ENCODE results near the gene PRR7.

PRR7 gene

DNA sequence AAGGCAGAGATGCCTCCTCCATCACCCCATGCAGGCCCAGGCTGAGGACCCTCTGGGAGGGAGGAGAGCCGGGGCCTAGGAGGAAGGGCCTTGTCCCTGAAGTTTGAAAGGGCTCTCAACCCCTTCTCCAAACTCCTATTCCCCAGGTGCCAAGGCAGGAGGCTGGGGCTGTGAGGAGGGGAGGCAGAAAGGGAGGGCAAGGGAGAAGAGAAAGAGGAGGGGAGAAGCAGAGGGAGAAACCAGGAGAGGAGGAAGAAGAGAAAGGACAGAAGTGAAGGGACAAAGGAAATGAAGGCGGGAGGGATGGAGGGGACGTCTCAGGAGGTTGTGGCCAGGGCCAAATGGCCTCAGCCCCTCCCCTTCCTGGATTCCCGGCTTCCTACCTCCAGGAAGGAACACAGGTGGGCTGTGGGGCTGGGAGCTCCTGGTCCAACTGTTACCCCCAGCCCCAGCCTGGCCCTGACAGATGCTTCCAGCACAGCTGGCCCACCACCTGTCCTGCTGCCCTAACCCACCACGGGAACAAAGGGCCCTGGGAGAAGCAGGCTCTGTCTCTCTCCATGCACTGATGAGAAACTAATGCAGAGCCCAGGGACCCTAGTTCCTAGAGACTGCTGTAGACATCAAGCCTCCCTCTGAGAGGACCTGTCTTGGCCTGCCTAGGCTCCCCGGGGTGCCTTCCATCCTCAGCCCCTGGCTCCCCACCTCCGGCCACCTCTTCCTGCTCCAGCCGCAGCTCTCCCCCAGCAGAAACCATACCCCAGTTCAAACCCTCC is 23.3 kb downstream of the PRR7 start:
- DNase-seq (ENCODE audit: low read depth) = no peak

DNA sequence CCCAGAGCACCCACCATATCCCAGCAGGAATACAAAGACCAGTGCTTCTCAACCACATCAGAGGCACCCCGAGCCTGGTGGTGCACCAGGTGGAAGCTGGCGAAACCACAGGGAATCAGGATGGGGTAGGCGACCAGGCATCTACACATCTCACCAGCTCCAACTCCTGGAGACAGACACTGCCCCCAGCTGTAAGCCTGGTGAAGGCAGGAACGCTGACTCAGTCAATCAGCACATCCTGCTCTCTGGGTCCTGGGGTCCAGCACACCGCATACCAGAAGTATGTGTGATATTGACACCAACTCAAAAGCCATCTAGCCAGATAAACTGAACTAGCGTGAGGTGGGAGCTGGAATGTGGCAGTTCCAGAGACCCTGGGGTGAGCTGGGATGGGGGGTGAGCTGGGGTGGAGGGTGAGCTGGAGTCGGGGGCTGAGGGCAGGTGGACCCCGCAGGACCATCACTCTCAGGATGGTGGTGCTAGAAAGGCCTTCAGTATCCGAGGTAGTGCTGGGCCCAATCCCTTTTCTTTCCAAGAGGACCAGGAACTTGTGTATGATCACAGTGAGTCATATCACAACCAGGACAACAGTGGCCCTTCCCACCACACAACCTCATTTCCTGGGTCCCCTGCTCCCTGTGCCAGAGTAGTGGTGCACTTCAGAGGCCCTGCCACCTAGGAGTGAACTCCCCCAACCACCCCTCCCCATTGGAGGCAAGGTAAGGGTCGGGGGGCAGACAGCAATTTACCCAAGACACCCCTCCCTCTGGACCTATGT is 24.3 kb downstream of the PRR7 start:
- no peak for DNase-seq (ENCODE audit: low read depth)

- DNase-seq (ENCODE audit: low read depth) = no peak
Observed at GRCh38 chr5:177471610-177472356, 25.2 kb downstream of the PRR7 start.

DNA sequence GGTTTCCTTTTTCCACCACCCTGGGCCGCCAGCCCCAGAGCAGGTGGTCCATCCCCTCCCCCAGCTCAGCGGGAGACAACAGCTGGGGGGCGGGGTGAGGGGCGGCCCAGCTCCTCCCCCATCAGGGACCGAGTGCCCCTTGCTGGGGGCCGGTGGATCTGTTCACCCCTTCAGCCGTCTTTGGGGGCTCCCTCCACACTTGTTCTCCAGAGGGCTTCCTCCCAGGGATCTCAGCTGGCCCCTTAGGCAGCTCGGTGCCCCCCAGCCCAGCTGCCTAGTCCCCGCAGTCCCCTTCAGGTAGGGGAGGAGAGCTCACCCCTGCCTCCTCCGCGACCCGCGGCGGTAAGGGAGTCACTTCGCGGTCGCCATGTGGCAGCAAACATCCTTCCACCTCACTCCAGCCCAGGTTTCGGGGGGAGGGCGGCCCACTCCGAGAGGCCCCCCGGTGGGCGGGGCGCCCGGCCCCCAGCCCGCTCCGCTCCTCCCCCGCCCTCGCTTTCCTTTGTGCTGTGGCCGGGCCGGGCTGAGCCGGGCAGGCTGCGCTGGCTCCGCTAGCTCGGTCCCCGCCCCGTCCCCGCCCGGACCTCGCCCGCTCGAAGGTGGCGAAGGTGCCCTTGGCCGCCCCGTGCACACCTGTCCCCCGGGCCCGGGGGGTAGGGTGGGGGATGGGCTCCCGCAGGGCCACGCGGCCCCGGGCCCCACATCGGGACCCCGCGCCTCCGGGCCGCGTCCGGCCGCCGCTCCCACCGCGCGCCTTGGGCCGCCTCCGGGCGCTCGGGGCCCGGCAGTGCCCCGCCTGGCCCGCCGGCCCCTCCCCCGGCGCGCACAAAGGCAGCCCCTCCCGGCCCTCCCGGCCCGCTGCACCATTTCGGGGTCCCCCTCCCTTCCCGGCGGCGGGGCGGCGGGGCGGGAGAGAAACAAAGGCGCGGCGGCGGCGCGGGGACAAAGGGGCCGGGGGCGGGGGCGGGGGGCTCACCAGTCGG is 26.1 kb downstream of the PRR7 start:
- no peak for DNase-seq (ENCODE audit: low read depth)

DNA sequence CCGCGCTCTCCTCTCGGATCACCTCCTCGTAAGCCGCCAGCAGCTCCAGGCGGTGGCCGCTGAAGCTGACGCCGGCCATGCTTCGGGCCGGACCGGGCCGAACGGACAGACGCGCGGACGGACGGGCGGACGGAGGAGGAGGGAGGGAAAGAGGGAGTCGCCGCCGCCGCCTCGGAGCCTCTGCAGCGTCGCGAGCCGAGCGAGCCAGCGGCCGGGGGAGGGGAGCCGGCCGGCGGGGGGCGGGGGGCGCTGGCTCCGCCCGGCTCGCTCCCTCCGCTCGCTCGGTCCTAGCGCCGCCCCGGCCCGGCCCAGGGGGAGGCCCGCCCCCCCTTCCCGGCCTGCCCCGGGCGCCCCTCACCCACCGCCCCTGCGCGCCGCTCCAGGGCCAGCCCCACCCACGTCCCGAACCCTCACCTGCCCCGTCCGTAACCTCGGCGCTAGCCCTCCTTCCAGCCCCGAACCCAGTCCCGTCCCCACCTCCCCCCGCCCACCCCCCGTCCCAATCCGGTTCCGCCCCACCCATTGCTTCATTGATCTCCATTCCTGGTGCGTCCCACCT is 26.9 kb downstream of the PRR7 start, which contains the start of gene DBN1:
TSS of gene DBN1 (minus strand) at position 192 of the 559 bp plus-strand sequence. CDS start at position 79, 113 bp downstream.
- DNase-seq (ENCODE audit: low read depth) = no peak

GRCh38 chr5:177474002-177474476 is 27.4 kb downstream of the PRR7 start:
- DNase-seq (ENCODE audit: low read depth) = no peak

DNA sequence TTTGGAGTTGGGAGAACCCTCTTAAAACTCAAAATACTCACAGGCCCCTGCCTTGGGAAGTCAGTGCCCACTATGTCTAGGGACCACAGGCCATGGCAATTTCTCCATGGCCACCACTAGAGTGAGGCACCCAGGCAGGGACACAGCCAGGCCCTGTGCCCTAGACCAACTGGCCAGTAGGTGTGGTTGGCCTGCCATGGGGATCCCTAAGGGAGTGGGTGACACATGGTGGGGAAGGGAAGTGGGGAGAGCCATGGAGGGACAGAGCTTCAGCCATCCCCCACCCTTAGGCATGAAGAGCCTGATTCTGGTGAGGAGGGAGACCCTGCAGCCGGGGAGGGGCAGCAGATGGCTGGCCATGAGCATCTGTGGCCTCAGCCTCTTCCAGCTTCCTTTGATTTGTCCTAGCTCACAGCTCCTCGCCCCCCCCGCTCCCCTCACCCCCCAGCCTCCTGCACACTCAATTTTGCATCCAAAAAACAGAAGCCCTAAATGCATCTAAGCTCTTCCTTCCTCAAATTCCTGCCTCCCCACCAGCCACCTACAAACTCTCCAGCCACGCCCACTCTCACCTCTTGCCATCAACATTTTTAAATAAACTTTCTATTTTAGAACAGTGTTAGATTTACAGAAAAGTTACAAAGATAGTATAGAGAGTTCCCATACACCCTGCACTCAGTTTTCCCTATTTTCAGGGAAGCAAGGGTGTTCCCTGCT is 28.4 kb downstream of the PRR7 start:
- DNase-seq (ENCODE audit: low read depth) = no peak

- no peak for DNase-seq (ENCODE audit: low read depth)
Observed at GRCh38 chr5:177475563-177476427, 29.2 kb downstream of the PRR7 start.

- DNase-seq (ENCODE audit: low read depth) = no peak
Observed at GRCh38 chr5:177476531-177477233, 30.1 kb downstream of the PRR7 start.

DNA sequence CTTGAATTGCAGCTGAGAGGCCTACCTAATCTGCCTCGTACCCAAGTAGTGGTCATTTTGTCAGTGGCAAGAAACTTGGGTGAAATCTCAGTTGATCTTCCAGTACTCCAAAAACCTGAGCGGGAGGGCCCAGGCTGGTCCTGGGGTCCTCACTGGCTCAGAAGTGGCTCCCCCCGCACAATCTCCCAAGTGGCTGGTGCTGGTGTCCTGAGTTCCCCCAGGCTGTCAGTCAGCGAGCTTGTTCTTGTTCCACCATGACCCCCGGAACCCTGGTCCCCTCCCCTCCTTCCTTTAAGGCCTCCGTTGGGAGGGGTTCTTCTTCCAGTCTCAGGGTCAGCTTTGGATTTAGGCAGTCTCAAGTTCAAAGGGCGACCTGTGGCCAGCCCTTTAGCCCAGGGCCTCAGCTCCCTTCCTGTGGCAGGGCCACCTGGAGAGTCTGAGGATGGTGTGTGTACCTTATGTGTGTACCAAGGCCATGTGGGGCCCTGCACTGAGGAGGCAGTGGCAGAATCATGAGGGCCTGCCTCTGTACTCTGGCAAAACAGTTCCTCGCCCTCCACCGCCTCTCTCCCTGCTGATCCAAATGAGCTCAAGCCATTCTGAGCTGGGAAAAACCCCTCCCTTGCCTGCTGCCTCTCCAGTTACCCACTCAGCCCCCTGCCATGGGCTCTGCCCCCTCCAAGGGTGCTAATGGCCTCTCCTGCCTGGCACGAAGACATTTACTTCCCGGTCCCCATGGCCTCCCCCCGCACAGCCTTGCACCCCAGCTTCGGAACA is 31.3 kb downstream of the PRR7 start:
- no peak for DNase-seq (ENCODE audit: low read depth)

DNA sequence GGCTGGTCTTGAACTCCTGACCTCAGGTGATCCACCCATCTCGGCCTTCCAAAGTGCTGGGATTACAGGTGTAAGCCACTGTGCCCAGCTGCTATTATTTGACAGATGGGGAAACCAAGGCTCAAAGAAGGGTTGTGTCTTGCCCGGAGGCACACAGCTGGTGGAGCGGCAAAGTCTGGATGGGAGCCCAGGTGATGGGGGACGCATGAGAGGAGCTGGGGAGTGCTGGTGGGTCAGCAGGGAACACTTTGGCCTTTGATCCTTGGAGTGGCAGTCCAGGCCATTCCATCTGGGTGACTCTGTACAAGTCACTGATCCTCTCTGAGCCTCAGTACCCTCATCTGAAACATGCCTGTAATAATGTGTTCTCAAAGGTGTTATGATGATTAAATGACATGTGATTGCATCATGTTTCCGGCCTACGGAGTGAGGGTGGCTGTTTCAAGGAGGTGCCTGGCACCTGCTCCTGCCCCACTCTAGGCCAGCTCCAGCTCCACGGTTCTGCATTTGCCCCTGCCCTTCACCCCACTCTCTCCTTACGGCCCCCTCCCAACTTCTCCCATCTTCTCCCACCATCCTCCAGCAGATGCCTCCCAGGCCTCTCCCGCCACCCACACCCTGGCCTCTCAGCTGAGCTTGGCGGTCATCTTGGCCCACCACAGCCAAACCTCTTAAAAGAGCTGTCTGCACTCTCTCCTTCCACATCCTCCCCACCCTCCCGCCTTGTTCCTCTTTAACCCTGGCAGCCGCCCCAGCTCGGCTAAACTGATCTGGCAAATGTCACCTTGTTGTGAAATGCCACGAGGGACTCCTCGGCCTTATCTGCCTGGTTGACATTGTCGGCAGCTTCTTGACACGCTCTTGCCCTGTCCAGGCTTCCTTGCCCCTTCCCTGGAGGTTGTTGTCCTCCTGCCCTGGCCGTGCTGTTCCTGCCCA is 32.4 kb downstream of the PRR7 start:
- no peak for DNase-seq (ENCODE audit: low read depth)

- DNase-seq (ENCODE audit: low read depth) = no peak
Observed at GRCh38 chr5:177479774-177480173, 33.2 kb downstream of the PRR7 start.

DNA sequence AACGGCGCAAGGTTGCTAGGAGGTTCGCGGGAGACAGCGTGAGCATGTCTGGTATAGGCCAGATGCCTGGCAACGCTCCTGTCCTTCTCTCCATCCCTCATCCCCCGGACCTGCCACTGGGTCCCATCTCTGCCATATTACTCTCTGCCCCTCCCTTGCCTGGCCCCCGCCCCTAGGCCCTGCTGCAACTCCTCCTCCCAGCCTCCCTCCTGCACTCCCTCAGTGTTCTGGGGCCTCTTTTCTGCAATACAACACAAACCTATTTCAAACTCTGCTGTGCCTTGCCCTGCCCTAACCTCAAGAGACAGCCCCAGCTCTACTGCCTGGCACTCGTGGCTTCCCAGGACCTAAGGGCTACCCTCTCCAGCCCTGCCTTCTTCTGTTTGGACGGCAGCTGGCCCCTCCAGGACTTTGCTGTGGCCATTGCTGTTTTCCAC is 35.8 kb downstream of the PRR7 start:
- no peak for DNase-seq (ENCODE audit: low read depth)

GRCh38 chr5:177483042-177483441 is 36.4 kb downstream of the PRR7 start:
- DNase-seq (ENCODE audit: low read depth) = no peak

- DNase-seq (ENCODE audit: low read depth) = no peak
Observed at GRCh38 chr5:177483994-177484901, 37.6 kb downstream of the PRR7 start.

Measured in stimulated activated CD8-positive, alpha-beta memory T cell treated with anti-CD3 and anti-CD28 coated beads, Interleukin-15, amount 100 ng/mL, for 1 hour (primary cell).